RWPE1 (cell line): Measurements from ENCODE around the gene HLCS.
A peak's percentile ranks its signal among the peaks of the same experiment; 100 is the strongest.

Experiments
- CTCF ChIA-PET: fragments of 350-600 bp; sonication (Branson Sonifier 250); formaldehyde crosslinking; extraction: SDS; loops from one replicate; lab custom pipeline; 2021; lab: Yijun Ruan, JAX
- POLR2A ChIA-PET: fragments of 400-600 bp; formaldehyde crosslinking; extraction: SDS; loops from one replicate; lab custom pipeline; 2020; ENCODE audit warnings: antibody characterized with exemption; ENCODE audit not compliant: low non-redundant PET; lab: Yijun Ruan, JAX
- DNase-seq: peaks from one replicate; pipeline ENCODE4 v3.0.0; 2012; ENCODE audit warnings: low spot score
- H3K27ac ChIP-seq: fragments of 450-650 bp; 2 replicates; pipeline ENCODE4 v1.5.1; 2017
- CTCF ChIP-seq: fragments of 450-650 bp; conservative IDR thresholded peaks from 2 replicates; pipeline ENCODE4 v1.5.1; 2017; ENCODE audit warnings: low read depth, mild to moderate bottlenecking

HLCS gene

DNA sequence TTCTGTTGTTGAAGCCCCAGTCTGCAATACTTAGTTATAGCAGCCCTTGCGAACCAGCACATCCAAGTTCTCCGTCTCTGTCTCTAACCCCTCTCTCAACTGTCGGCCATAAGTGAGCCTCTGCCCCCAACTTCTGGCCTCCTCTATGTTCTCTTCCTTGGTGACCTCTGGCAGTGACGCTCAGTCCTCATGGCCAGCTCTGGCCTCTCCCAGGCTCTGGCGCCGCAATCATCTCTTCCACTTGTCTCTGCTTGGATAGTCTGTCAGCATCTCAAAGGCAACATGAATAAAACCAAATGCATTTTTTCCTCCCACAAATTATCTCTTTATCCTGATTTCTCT, 8.4 kb upstream of the HLCS start:
- CTCF ChIA-PET: interaction anchor here (0.6 kb wide), 1 partner anchor 12 kb away, joined by 3 read pairs; no protein-coding TSS in a partner anchor
- POLR2A ChIA-PET: no interaction called here
- TF ChIP-seq CTCF: no peak
- no peak overlapping the region for H3K27ac ChIP-seq
- no peak for DNase-seq

GRCh38 chr21:36973986-36974850, 7.7 kb upstream of the HLCS start:
- CTCF ChIA-PET: interaction anchor here (0.6 kb wide), 1 partner anchor 12 kb away, joined by 3 read pairs; no protein-coding TSS in a partner anchor
- no peak for TF ChIP-seq CTCF

GRCh38 chr21:36968976-36969375, 2.5 kb upstream of the HLCS start:
- H3K27ac ChIP-seq: no peak overlapping the region
- POLR2A ChIA-PET: no interaction called here
- CTCF ChIA-PET: interaction anchor here (0.6 kb wide), 2 partner anchors 11 to 235 kb away, joined by 3 to 4 read pairs; no protein-coding TSS in a partner anchor
- no peak for TF ChIP-seq CTCF
- no peak for DNase-seq

More at GRCh38 chr21:36973986-36974850, 7.7 kb upstream of the HLCS start:
- DNase-seq: no peak
- no peak overlapping the region for H3K27ac ChIP-seq
- POLR2A ChIA-PET: no interaction called here

DNA sequence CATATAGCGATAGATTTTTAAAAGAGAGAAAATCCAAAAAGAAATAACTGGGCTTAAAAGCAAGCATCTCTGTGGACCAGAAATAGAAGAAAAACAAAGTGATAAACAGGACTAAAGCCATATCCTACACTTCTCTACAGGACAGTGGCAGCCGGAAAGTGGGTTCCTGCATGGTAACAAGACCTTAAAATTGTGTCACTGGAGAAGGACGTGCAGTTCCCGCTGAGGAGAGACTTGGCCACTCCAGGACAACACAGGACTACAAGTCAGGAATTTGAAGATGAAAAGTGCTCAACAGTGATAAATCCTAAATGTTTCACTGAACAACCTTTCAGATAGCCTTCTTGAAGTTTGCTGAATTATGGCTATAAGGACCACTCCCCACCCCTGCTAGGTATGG, 1.9 kb upstream of the HLCS start:
- ChIA-PET CTCF (interaction anchor here (0.6 kb wide), 1 partner anchor 11 kb away, joined by 4 read pairs; no protein-coding TSS in a partner anchor), POLR2A (no interaction called here)
- TF ChIP-seq CTCF: no peak
- no peak for DNase-seq
- H3K27ac ChIP-seq: no peak overlapping the region

GRCh38 chr21:36966821-36967768, 626 bp upstream of the HLCS start:
- H3K27ac ChIP-seq: peak overlapping the region; percentile 89
- POLR2A ChIA-PET: interaction anchor here (0.6 to 1.5 kb wide), 2 partner anchors 23 to 26 kb away, joined by 4 to 6 read pairs; no protein-coding TSS in a partner anchor
- CTCF ChIA-PET: interaction anchor here (0.7 to 1.8 kb wide), 3 partner anchors 13 to 743 kb away, joined by 3 to 8 read pairs (median 3); no protein-coding TSS in a partner anchor
- TF ChIP-seq CTCF: no peak
- no peak for DNase-seq

DNA sequence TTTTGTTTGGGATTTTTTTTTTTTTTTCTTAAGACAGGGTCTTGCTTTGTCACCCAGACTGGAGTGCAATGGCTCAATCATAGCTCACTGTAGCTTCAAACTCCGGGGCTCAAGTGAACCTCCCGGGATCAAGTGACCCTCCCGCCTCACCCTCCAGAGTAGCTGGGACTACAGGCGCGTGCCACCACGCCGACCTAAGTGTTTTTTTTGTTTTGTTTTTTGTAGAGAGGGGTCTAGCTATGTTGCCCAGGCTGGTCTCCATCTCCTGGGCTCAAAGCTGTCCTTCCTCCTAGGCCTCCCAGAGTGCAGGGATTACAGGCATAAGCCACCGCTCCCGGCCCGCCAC, 776 bp downstream of the HLCS start:
- peak overlapping the region; percentile 89 for H3K27ac ChIP-seq
- no peak for TF ChIP-seq CTCF
- DNase-seq: no peak
- ChIA-PET POLR2A (interaction anchor here (0.6 to 0.7 kb wide), 2 partner anchors 50 to 52 kb away, joined by 6 to 8 read pairs; no protein-coding TSS in a partner anchor), CTCF (interaction anchor here (0.7 to 1.8 kb wide), 7 partner anchors 14 to 44 kb away, joined by 3 to 8 read pairs (median 3); no protein-coding TSS in a partner anchor)
